Suprapubic skin (tissue), 3 donors: Measurements from ENCODE around the gene FIZ1.

Experiments used
- CTCF ChIP-seq, 2 donors: fragments of 200-600 bp in 1 of 2; fragments of 450-650 bp in 1 of 2; sonication (generic) in 1 of 2; IDR thresholded peaks; one replicate each; pipeline ENCODE4 v1.5.1; 2016 to 2019; ENCODE audit warnings: antibody characterized with exemption in 2 of 2, mild to moderate bottlenecking in 1 of 2, moderate library complexity in 1 of 2
- EP300 ChIP-seq: sonication (generic); formaldehyde crosslinking; IDR thresholded peaks from one replicate; pipeline ENCODE4 v1.6.1; 2017; ENCODE audit warnings: antibody characterized with exemption
- POLR2A ChIP-seq, 2 donors: fragments of 450-650 bp; IDR thresholded peaks; one replicate each; pipeline ENCODE4 v1.6.1; 2017; ENCODE audit warnings: antibody characterized with exemption in 2 of 2, mild to moderate bottlenecking in 2 of 2, moderate library complexity in 2 of 2

- TF ChIP-seq EP300 (no peak), POLR2A (IDR thresholded peaks at IDR 0.05) (no peak), CTCF (IDR thresholded peaks at IDR 0.05) (no peak)
These were observed 44.6 kb downstream of the FIZ1 start for GRCh38 chr19:55554741-55555152.
